Adrenal gland (tissue), 5 donors: ENCODE data around the gene JPH3.
"Not testable (repeated sequence)": the region's sequence is repeated elsewhere in the genome, so short reads cannot be mapped to it uniquely, and the experiment has no call there.

Source experiments
- CTCF ChIP-seq, 6 experiments: fragments of 450-650 bp in 4 of 6; fragments of 200-600 bp in 2 of 6; sonication (generic) in 1 of 6; IDR thresholded peaks; 1 replicate in 5 of 6; 2 replicates in 1 of 6; pipeline versions ENCODE4 v1.5.1 to v1.8.0; 2016 to 2021; ENCODE audit warnings: antibody characterized with exemption in 6 of 6, mild to moderate bottlenecking in 2 of 6, moderate library complexity in 1 of 6
- POLR2A ChIP-seq, 2 donors: fragments of 450-650 bp; IDR thresholded peaks; one replicate each; pipeline ENCODE4 v1.6.1; 2017; ENCODE audit warnings: antibody characterized with exemption in 2 of 2, mild to moderate bottlenecking in 2 of 2, moderate library complexity in 1 of 2
- donor health status: DM: no; HTN: no; CAD: no.

- TF ChIP-seq CTCF, POLR2A (IDR thresholded peaks at IDR 0.05): not testable (repeated sequence)
Measured at GRCh38 chr16:87726577-87726976, 124.3 kb downstream of the JPH3 start.
